ENCODE data around the gene PPP1R13L.

PPP1R13L gene

GRCh38 chr19:45376045-45376724 is 28.7 kb downstream of the PPP1R13L start:
- TF ChIP-seq SUZ12 (IDR thresholded peaks at IDR 0.05), result no peak
- TF ChIP-seq FOXA1 (IDR thresholded peaks at IDR 0.05), result no peak
- no peak for TF ChIP-seq NFRKB (IDR thresholded peaks at IDR 0.05)
- TF ChIP-seq ELF4 (IDR thresholded peaks at IDR 0.05), result no peak
- TF ChIP-seq ARNT (IDR thresholded peaks at IDR 0.05), result no peak
- TF ChIP-seq SP1 (IDR thresholded peaks at IDR 0.05), result no peak
- TF ChIP-seq TARDBP (IDR thresholded peaks at IDR 0.05), result no peak
- TF ChIP-seq L3MBTL2 (conservative IDR thresholded peaks at IDR 0.05), result no peak
- no peak for TF ChIP-seq LEF1 (IDR thresholded peaks at IDR 0.05; ENCODE audit: borderline replicate concordance)
- TF ChIP-seq PKNOX1 (IDR thresholded peaks at IDR 0.05), result no peak
- no peak for TF ChIP-seq BHLHE40 (IDR thresholded peaks at IDR 0.05; ENCODE audit: borderline replicate concordance)
- no peak for TF ChIP-seq CTBP1 (IDR thresholded peaks at IDR 0.05; ENCODE audit: borderline replicate concordance)
- no peak for TF ChIP-seq FOXM1 (IDR thresholded peaks at IDR 0.05; ENCODE audit: borderline replicate concordance)
- no peak for TF ChIP-seq HDGF (IDR thresholded peaks at IDR 0.05; ENCODE audit: borderline replicate concordance)
- no peak for DNase-seq (ENCODE audit: extremely low spot score)
- CTCF ChIA-PET, result no interaction called here
- POLR2A ChIA-PET, result no interaction called here

- DNase-seq (ENCODE audit: extremely low spot score), result peak; percentile 100
- ChIA-PET CTCF (interaction anchor here (0.7 to 0.8 kb wide), 2 partner anchors 33 to 632 kb away, joined by 3 to 4 read pairs; no protein-coding TSS in a partner anchor), POLR2A (no interaction called here)
- TF ChIP-seq NFRKB (IDR thresholded peaks at IDR 0.05), result no peak
- TF ChIP-seq L3MBTL2 (conservative IDR thresholded peaks at IDR 0.05), result peak; percentile 17; the same call in 1 of the 2 replicates
- no peak for TF ChIP-seq SUZ12 (IDR thresholded peaks at IDR 0.05)
- no peak for TF ChIP-seq HDGF (IDR thresholded peaks at IDR 0.05; ENCODE audit: borderline replicate concordance)
- 0 out of 2 replicates have a peak, but pooled peaks have one; percentile 33 for TF ChIP-seq ZNF384 (IDR thresholded peaks at IDR 0.05)
- no peak for TF ChIP-seq BHLHE40 (IDR thresholded peaks at IDR 0.05; ENCODE audit: borderline replicate concordance)
- no peak for TF ChIP-seq CTBP1 (IDR thresholded peaks at IDR 0.05; ENCODE audit: borderline replicate concordance)
- no peak for TF ChIP-seq ELF4 (IDR thresholded peaks at IDR 0.05)
- TF ChIP-seq PKNOX1 (IDR thresholded peaks at IDR 0.05), result peak; percentile 100
Measured at GRCh38 chr19:45370410-45371204, 34.3 kb downstream of the PPP1R13L start, which contains the start of gene ERCC2. Gene ERCC2, minus strand, starts transcription at chr19:45370573. Its CDS starts 33 bp downstream, at chr19:45370540.

- CTCF ChIA-PET, result interaction anchor here (0.7 to 0.8 kb wide), 2 partner anchors 24 to 34 kb away, joined by 3 read pairs; no protein-coding TSS in a partner anchor
- POLR2A ChIA-PET, result interaction anchor here (0.5 to 1.1 kb wide), 2 partner anchors 34 to 1403 kb away, joined by 3 to 5 read pairs; no protein-coding TSS in a partner anchor
- DNase-seq (ENCODE audit: extremely low spot score), result no peak
- TF ChIP-seq FOXM1 (IDR thresholded peaks at IDR 0.05; ENCODE audit: borderline replicate concordance) (no peak), SUZ12 (IDR thresholded peaks at IDR 0.05) (no peak), SP1 (IDR thresholded peaks at IDR 0.05) (no peak), TARDBP (IDR thresholded peaks at IDR 0.05) (no peak), ZNF384 (IDR thresholded peaks at IDR 0.05) (no peak), ARNT (IDR thresholded peaks at IDR 0.05) (no peak), PKNOX1 (IDR thresholded peaks at IDR 0.05) (no peak), LEF1 (IDR thresholded peaks at IDR 0.05; ENCODE audit: borderline replicate concordance) (no peak), L3MBTL2 (conservative IDR thresholded peaks at IDR 0.05) (no peak), HDGF (IDR thresholded peaks at IDR 0.05; ENCODE audit: borderline replicate concordance) (no peak), CTBP1 (IDR thresholded peaks at IDR 0.05; ENCODE audit: borderline replicate concordance) (no peak), FOXA1 (IDR thresholded peaks at IDR 0.05) (no peak), FOXK2 (IDR thresholded peaks at IDR 0.05) (no peak), BHLHE40 (IDR thresholded peaks at IDR 0.05; ENCODE audit: borderline replicate concordance) (no peak), ELF4 (IDR thresholded peaks at IDR 0.05) (no peak)
Measured at GRCh38 chr19:45368737-45369340, 36.0 kb downstream of the PPP1R13L start.

- DNase-seq (ENCODE audit: extremely low spot score), result no peak
- ChIA-PET POLR2A (no interaction called here), CTCF (interaction anchor here (0.7 to 0.8 kb wide), 2 partner anchors 25 to 34 kb away, joined by 3 read pairs; no protein-coding TSS in a partner anchor)
- TF ChIP-seq HDGF (IDR thresholded peaks at IDR 0.05; ENCODE audit: borderline replicate concordance), result no peak
- TF ChIP-seq SUZ12 (IDR thresholded peaks at IDR 0.05), result no peak
- no peak for TF ChIP-seq LEF1 (IDR thresholded peaks at IDR 0.05; ENCODE audit: borderline replicate concordance)
- no peak for TF ChIP-seq BHLHE40 (IDR thresholded peaks at IDR 0.05; ENCODE audit: borderline replicate concordance)
- TF ChIP-seq ELF4 (IDR thresholded peaks at IDR 0.05), result no peak
- no peak for TF ChIP-seq FOXK2 (IDR thresholded peaks at IDR 0.05)
- no peak for TF ChIP-seq SP1 (IDR thresholded peaks at IDR 0.05)
- no peak for TF ChIP-seq FOXA1 (IDR thresholded peaks at IDR 0.05)
- no peak for TF ChIP-seq ZNF384 (IDR thresholded peaks at IDR 0.05)
- no peak for TF ChIP-seq CTBP1 (IDR thresholded peaks at IDR 0.05; ENCODE audit: borderline replicate concordance)
Measured at GRCh38 chr19:45368127-45368526, 36.7 kb downstream of the PPP1R13L start.

GRCh38 chr19:45364696-45365095 is 40.2 kb downstream of the PPP1R13L start:
- POLR2A ChIA-PET, result no interaction called here
- TF ChIP-seq ELF4 (IDR thresholded peaks at IDR 0.05), result no peak
- TF ChIP-seq SUZ12 (IDR thresholded peaks at IDR 0.05), result no peak
- TF ChIP-seq FOXM1 (IDR thresholded peaks at IDR 0.05; ENCODE audit: borderline replicate concordance), result no peak
- no peak for TF ChIP-seq ZNF384 (IDR thresholded peaks at IDR 0.05)
- TF ChIP-seq FOXA1 (IDR thresholded peaks at IDR 0.05), result no peak
- TF ChIP-seq L3MBTL2 (conservative IDR thresholded peaks at IDR 0.05), result no peak
- TF ChIP-seq PKNOX1 (IDR thresholded peaks at IDR 0.05), result no peak
- no peak for TF ChIP-seq CTBP1 (IDR thresholded peaks at IDR 0.05; ENCODE audit: borderline replicate concordance)
- TF ChIP-seq TARDBP (IDR thresholded peaks at IDR 0.05), result no peak
- no peak for TF ChIP-seq HDGF (IDR thresholded peaks at IDR 0.05; ENCODE audit: borderline replicate concordance)
- TF ChIP-seq SP1 (IDR thresholded peaks at IDR 0.05), result no peak
- no peak for TF ChIP-seq BHLHE40 (IDR thresholded peaks at IDR 0.05; ENCODE audit: borderline replicate concordance)
- no peak for TF ChIP-seq FOXK2 (IDR thresholded peaks at IDR 0.05)
- TF ChIP-seq NFRKB (IDR thresholded peaks at IDR 0.05), result no peak
- no peak for TF ChIP-seq ARNT (IDR thresholded peaks at IDR 0.05)
- DNase-seq (ENCODE audit: extremely low spot score), result no peak
- CTCF ChIA-PET, result no interaction called here
